Activated T-helper 1 cell treated with anti-CD3 and anti-CD28 coated beads, Interleukin-12 subunit alpha, Interleukin-12 subunit beta, Interleukin-2, Interleukin-4 antibody, amounts not matched to agents 30 ng/mL and 10 ng/mL and 1 ng/mL, durations not matched to agents 14 hours and 24 hours and 36 hours (primary cell): Measurements from ENCODE around the gene LAGE3. TPM values are rescaled to one million over a fixed set of nuclear protein-coding genes. Genes with fewer than 3 reads are reported as not detected.

Experiments
- DNase-seq: peaks from one replicate; pipeline ENCODE4 v3.0.0; 2021; ENCODE audit warnings: low spot score
- H3K27ac Mint-ChIP-seq: one replicate; pipeline ENCODE4 v1.8.0; 2021; ENCODE audit warnings: mild to moderate bottlenecking, mixed read lengths
- H3K27me3 Mint-ChIP-seq: one replicate; pipeline ENCODE4 v1.8.0; 2022; ENCODE audit warnings: mild to moderate bottlenecking, moderate library complexity, mixed read lengths; ENCODE audit not compliant: insufficient read depth
- H3K36me3 Mint-ChIP-seq: one replicate; pipeline ENCODE4 v1.8.0; 2021; ENCODE audit warnings: low read depth, mixed read lengths
- H3K4me1 Mint-ChIP-seq: one replicate; pipeline ENCODE4 v1.8.0; 2021; ENCODE audit warnings: low read depth, mixed read lengths
- H3K4me3 Mint-ChIP-seq: one replicate; pipeline ENCODE4 v1.8.0; 2021; ENCODE audit warnings: mild to moderate bottlenecking, moderate library complexity, mixed read lengths
- H3K9me3 Mint-ChIP-seq: one replicate; pipeline ENCODE4 v1.8.0; 2021; ENCODE audit warnings: mixed read lengths
- intact Hi-C: fragments of 100-400 bp; cut with micrococcal nuclease; formaldehyde crosslinking; loops from one replicate; pipeline ENCODE4 v1.15.1; 2024
- total RNA-seq: library from RNA; stranded (reverse); gene quantifications from 2 replicates; pipeline ENCODE4 v1.2.3, GENCODE V29; 2022

Gene LAGE3
- total RNA-seq, 1 donor from 2014 or later, result 60.3 TPM

- no peak overlapping the region for H3K27ac Mint-ChIP-seq
- no peaks in the 10 kb centered on the region for H3K36me3 Mint-ChIP-seq
- no peak overlapping the region for H3K4me3 Mint-ChIP-seq
- peaks cover 2% of the 10 kb centered on the region for H3K4me1 Mint-ChIP-seq
- intact Hi-C loops, result loop anchor here (5.0 kb wide), 1 partner anchor 38 kb away; no protein-coding TSS in a partner anchor
- H3K9me3 Mint-ChIP-seq, result no peaks in the 10 kb centered on the region
- no peak for DNase-seq
- H3K27me3 Mint-ChIP-seq, result no peaks in the 10 kb centered on the region
Measured at GRCh38 chrX:154494715-154495114, 15.6 kb upstream of the LAGE3 start.

GRCh38 chrX:154490414-154491083, 11.5 kb upstream of the LAGE3 start, which contains the start of gene SLC10A3:
Gene SLC10A3 (minus strand): TSS chrX:154490629. CDS start chrX:154488940, 1,689 bp downstream.
- Mint-ChIP-seq H3K27ac (peak within 1 kb of the TSS; percentile 92), H3K36me3 (peaks cover 5% of the 10 kb centered on the region), H3K4me1 (peaks cover 10% of the 10 kb centered on the region), H3K9me3 (no peaks in the 10 kb centered on the region), H3K4me3 (peak within 1 kb of the TSS; percentile 90), H3K27me3 (no peaks in the 10 kb centered on the region)
- DNase-seq, result peak; percentile 85
- intact Hi-C loops, result loop anchor here (1.0 to 5.0 kb wide), 8 partner anchors 11 to 393 kb away; partner anchors contain the start of genes FAM3A, IKBKG, LAGE3 and MECP2

- H3K9me3 Mint-ChIP-seq, result no peaks in the 10 kb centered on the region
- H3K27me3 Mint-ChIP-seq, result no peaks in the 10 kb centered on the region
- no peak for DNase-seq
- peak overlapping the region; percentile 83 for H3K27ac Mint-ChIP-seq
- intact Hi-C loops, result loop anchor here (1.0 to 5.0 kb wide), 8 partner anchors 11 to 393 kb away; partner anchors contain the start of genes FAM3A, IKBKG, LAGE3 and MECP2
- H3K4me1 Mint-ChIP-seq, result peaks cover 10% of the 10 kb centered on the region
- H3K4me3 Mint-ChIP-seq, result peak overlapping the region; percentile 90
- H3K36me3 Mint-ChIP-seq, result peaks cover 5% of the 10 kb centered on the region
Measured at GRCh38 chrX:154490021-154490413, 10.9 kb upstream of the LAGE3 start.

GRCh38 chrX:154489182-154489581, 10.1 kb upstream of the LAGE3 start:
- peaks cover 5% of the 10 kb centered on the region for H3K36me3 Mint-ChIP-seq
- H3K4me3 Mint-ChIP-seq, result peak overlapping the region; percentile 90
- no peaks in the 10 kb centered on the region for H3K27me3 Mint-ChIP-seq
- peaks cover 10% of the 10 kb centered on the region for H3K4me1 Mint-ChIP-seq
- no peaks in the 10 kb centered on the region for H3K9me3 Mint-ChIP-seq
- no peak overlapping the region for H3K27ac Mint-ChIP-seq
- no peak for DNase-seq
- intact Hi-C loops, result no loop called here

- H3K4me1 Mint-ChIP-seq, result peaks cover 11% of the 10 kb centered on the region
- no peaks in the 10 kb centered on the region for H3K27me3 Mint-ChIP-seq
- no peak overlapping the region for H3K27ac Mint-ChIP-seq
- no peak for DNase-seq
- peaks cover 8% of the 10 kb centered on the region for H3K36me3 Mint-ChIP-seq
- intact Hi-C loops, result no loop called here
- peak overlapping the region; percentile 30 for H3K4me3 Mint-ChIP-seq
- H3K9me3 Mint-ChIP-seq, result no peaks in the 10 kb centered on the region
Measured at GRCh38 chrX:154488336-154489075, 9.4 kb upstream of the LAGE3 start.

GRCh38 chrX:154487518-154488290, 8.6 kb upstream of the LAGE3 start:
- peaks cover 14% of the 10 kb centered on the region for H3K4me1 Mint-ChIP-seq
- H3K36me3 Mint-ChIP-seq, result peaks cover 11% of the 10 kb centered on the region
- intact Hi-C loops, result no loop called here
- no peaks in the 10 kb centered on the region for H3K27me3 Mint-ChIP-seq
- peak overlapping the region; percentile 30 for H3K4me3 Mint-ChIP-seq
- H3K9me3 Mint-ChIP-seq, result no peaks in the 10 kb centered on the region
- DNase-seq, result no peak
- H3K27ac Mint-ChIP-seq, result no peak overlapping the region

GRCh38 chrX:154486396-154487207, 7.5 kb upstream of the LAGE3 start, which contains the start of gene UBL4A:
Gene UBL4A (minus strand): TSS chrX:154486615. CDS start chrX:154486584, 31 bp downstream.
- DNase-seq, result peak; percentile 46
- Mint-ChIP-seq H3K4me3 (peak within 1 kb of the TSS; percentile 85), H3K27ac (peak within 1 kb of the TSS; percentile 68), H3K9me3 (no peaks in the 10 kb centered on the region), H3K4me1 (peaks cover 14% of the 10 kb centered on the region), H3K27me3 (no peaks in the 10 kb centered on the region), H3K36me3 (peaks cover 11% of the 10 kb centered on the region)
- intact Hi-C loops, result no loop called here

- H3K4me3 Mint-ChIP-seq, result no peak overlapping the region
- H3K27me3 Mint-ChIP-seq, result no peaks in the 10 kb centered on the region
- H3K27ac Mint-ChIP-seq, result no peak overlapping the region
- H3K4me1 Mint-ChIP-seq, result peaks cover 14% of the 10 kb centered on the region
- no peaks in the 10 kb centered on the region for H3K9me3 Mint-ChIP-seq
- intact Hi-C loops, result no loop called here
- peak; percentile 28 for DNase-seq
- H3K36me3 Mint-ChIP-seq, result peaks cover 11% of the 10 kb centered on the region
Measured at GRCh38 chrX:154486052-154486395, 6.9 kb upstream of the LAGE3 start.

- peak overlapping the region; percentile 44 for H3K27ac Mint-ChIP-seq
- no peaks in the 10 kb centered on the region for H3K27me3 Mint-ChIP-seq
- DNase-seq, result no peak
- peaks cover 11% of the 10 kb centered on the region for H3K36me3 Mint-ChIP-seq
- intact Hi-C loops, result no loop called here
- H3K4me1 Mint-ChIP-seq, result peaks cover 14% of the 10 kb centered on the region
- no peaks in the 10 kb centered on the region for H3K9me3 Mint-ChIP-seq
- H3K4me3 Mint-ChIP-seq, result peak overlapping the region; percentile 74
Measured at GRCh38 chrX:154485150-154486051, 6.3 kb upstream of the LAGE3 start.

GRCh38 chrX:154484255-154485149, 5.4 kb upstream of the LAGE3 start:
- DNase-seq, result no peak
- H3K9me3 Mint-ChIP-seq, result no peaks in the 10 kb centered on the region

GRCh38 chrX:154483325-154483724, 4.2 kb upstream of the LAGE3 start:
- Mint-ChIP-seq H3K27ac (no peak overlapping the region), H3K36me3 (peaks cover 11% of the 10 kb centered on the region), H3K4me3 (peak overlapping the region; percentile 7), H3K4me1 (peaks cover 11% of the 10 kb centered on the region), H3K27me3 (no peaks in the 10 kb centered on the region), H3K9me3 (no peaks in the 10 kb centered on the region)
- DNase-seq, result no peak
- intact Hi-C loops, result no loop called here

More at GRCh38 chrX:154484255-154485149, 5.4 kb upstream of the LAGE3 start:
- intact Hi-C loops, result no loop called here
- no peak overlapping the region for H3K27ac Mint-ChIP-seq
- peaks cover 13% of the 10 kb centered on the region for H3K4me1 Mint-ChIP-seq
- H3K4me3 Mint-ChIP-seq, result peak overlapping the region; percentile 74
- H3K36me3 Mint-ChIP-seq, result peaks cover 11% of the 10 kb centered on the region
- H3K27me3 Mint-ChIP-seq, result no peaks in the 10 kb centered on the region
